Fibroblast of mammary gland (primary cell): Measurements from ENCODE around the gene SBSN.

Experiments
- DNase-seq: peaks from one replicate; pipeline ENCODE4 v3.0.0-alpha.2; 2010; ENCODE audit warnings: low read depth
- H3K4me3 ChIP-seq: 2 replicates; pipeline ENCODE4 v1.5.1; 2011; ENCODE audit warnings: low read depth, mild to moderate bottlenecking, low read length, moderate library complexity; ENCODE audit not compliant: control insufficient read depth
- CTCF ChIP-seq: conservative IDR thresholded peaks from 2 replicates; pipeline ENCODE4 v1.5.1; 2011; ENCODE audit warnings: low read depth, low read length, inconsistent platforms; ENCODE audit not compliant: control insufficient read depth, insufficient read depth

The SBSN gene

GRCh38 chr19:35519291-35519690 is 8.8 kb downstream of the SBSN start:
- no peak for TF ChIP-seq CTCF
- H3K4me3 ChIP-seq, result no peak overlapping the region
- DNase-seq, result peak; percentile 55

GRCh38 chr19:35518313-35518712 is 9.8 kb downstream of the SBSN start:
- H3K4me3 ChIP-seq, result no peak overlapping the region
- DNase-seq, result peak; percentile 98
- no peak for TF ChIP-seq CTCF

- no peak for DNase-seq
- H3K4me3 ChIP-seq, result no peak overlapping the region
- no peak for TF ChIP-seq CTCF
Observed at GRCh38 chr19:35517342-35517741, 10.8 kb downstream of the SBSN start.

- H3K4me3 ChIP-seq, result no peak overlapping the region
- TF ChIP-seq CTCF, result no peak
- DNase-seq, result no peak
Observed at GRCh38 chr19:35516310-35516709, 11.8 kb downstream of the SBSN start.

- DNase-seq, result peak; percentile 71
- no peak overlapping the region for H3K4me3 ChIP-seq
- TF ChIP-seq CTCF, result no peak
Observed at GRCh38 chr19:35514282-35514809, 13.8 kb downstream of the SBSN start.

- no peak for TF ChIP-seq CTCF
- peak; percentile 81 for DNase-seq
- no peak within 1 kb of the TSS for H3K4me3 ChIP-seq
Observed at GRCh38 chr19:35513628-35514281, 14.4 kb downstream of the SBSN start, which contains the start of gene DMKN. TSS of gene DMKN (minus strand) at chr19:35513649. CDS start at chr19:35513475, 174 bp downstream.
